Measurements from ENCODE around the gene OOSP3.
"Not testable (repeated sequence)": the region's sequence is repeated elsewhere in the genome, so short reads cannot be mapped to it uniquely, and the experiment has no call there.

The OOSP3 gene

GRCh38 chr11:59877325-59877724 lies 1.3 kb upstream of the OOSP3 start:
- DNase-seq (ENCODE audit: low spot score), result no peak

DNA sequence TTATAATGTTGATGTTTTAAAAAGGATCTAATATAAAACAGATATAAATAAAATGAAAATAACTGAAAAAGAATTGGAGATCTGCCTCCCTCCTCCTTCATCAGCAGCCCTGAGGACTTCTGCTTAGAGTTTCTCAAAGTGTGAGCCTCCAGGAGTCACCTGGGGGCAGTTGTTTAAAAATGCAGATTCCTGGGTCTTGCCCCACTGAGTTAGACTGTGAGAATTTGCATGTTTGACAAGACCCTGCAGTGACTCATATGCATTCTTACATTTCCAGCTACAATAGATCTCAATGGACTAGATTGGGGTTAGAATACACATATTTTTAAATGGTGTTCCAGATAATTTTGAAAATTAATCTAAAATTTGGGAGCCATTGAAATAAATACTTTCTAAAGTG lies 798 bp upstream of the OOSP3 start:
- DNase-seq (ENCODE audit: low spot score), result no peak

GRCh38 chr11:59879567-59879966 lies 985 bp downstream of the OOSP3 start:
- DNase-seq (ENCODE audit: low spot score), result no peak

GRCh38 chr11:59883597-59883996 lies 5.0 kb downstream of the OOSP3 start:
- DNase-seq (ENCODE audit: low spot score), result no peak

- not testable (repeated sequence) for DNase-seq (ENCODE audit: low spot score)
Measured at GRCh38 chr11:59887156-59887555, 8.6 kb downstream of the OOSP3 start.

DNA sequence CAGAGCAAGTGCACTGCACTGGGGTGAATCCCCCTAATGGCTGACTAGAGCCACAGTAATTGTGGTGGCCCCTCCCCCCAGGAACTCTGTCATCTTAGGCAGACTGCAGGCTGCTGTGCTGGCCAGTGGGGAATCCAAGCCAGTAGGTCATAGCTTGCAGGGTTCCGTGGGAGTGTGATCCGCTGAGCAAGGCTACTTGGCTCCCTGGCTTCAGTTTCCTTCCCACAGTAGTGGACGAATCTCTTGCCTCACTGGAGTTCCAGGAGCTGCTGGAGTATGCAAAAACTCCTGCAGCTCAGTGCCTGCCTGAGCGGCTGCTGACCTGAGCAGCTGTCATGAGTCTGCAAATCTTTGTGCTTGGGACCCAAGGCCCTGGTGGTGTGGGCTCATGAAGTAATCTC lies 13.2 kb downstream of the OOSP3 start:
- peak; percentile 75 for DNase-seq (ENCODE audit: low spot score)

DNA sequence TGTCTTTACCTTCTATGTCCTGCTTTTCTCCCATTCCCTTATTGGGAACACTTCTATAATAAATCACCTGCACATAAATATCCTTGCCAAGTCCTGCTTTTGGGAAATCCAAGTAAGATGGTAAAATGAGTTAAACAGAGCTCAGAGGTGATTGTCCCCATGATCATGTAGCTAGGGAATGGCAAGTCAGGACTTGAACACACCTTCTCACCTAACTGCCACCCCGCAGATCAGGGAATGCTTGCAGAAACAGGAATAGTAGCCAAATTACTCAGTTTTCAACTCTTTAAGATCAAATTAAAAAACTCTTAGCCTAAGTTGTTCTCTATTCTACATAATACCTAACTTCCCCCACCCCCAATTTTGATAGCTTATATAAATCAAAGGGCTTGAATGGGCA lies 16.0 kb downstream of the OOSP3 start:
- no peak for DNase-seq (ENCODE audit: low spot score)

DNA sequence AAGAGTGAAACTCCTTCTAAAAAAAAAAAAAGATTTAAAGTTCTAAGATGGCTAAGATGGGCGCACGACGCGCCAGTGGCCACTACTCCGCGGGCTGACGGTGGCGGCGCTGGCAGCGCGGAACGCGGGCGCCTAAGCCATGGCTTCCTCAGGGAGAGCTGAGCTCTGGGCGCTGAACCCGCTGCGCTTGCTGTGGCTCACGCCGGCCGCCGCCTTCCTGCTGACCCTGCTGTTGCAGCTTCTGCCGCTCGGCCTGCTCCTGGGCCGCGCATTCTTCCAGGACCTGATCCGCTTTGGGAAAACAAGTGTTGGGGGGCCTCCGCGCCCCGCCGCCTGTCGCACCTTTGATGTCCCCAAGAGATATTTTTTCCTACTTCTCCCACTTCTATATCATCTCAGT lies 19.5 kb downstream of the OOSP3 start:
- DNase-seq (ENCODE audit: low spot score), result no peak

- DNase-seq (ENCODE audit: low spot score), result no peak
Measured at GRCh38 chr11:59898650-59899049, 20.1 kb downstream of the OOSP3 start.

DNA sequence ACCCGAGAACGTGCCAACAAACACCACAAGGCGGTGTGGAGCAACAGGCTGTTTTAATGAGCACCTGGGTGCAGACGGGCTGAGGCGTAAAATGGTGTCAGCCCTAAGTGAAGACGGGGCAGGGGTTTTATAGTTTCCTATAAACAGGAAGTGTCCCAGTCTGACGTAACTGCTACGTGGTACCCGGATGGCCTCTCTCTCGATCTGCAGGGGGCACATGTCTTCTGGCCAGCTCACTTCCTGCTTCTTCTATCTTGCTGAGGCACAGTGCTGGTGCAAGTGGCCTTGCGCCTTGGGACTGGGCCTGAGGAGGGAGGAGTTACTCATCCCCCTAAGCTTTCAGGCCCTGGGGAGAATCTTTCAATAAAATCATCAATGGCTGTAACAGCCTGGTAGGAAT lies 20.9 kb downstream of the OOSP3 start:
- peak; percentile 26 for DNase-seq (ENCODE audit: low spot score)

- no peak for DNase-seq (ENCODE audit: low spot score)
Measured at GRCh38 chr11:59900366-59901126, 22.0 kb downstream of the OOSP3 start.

DNA sequence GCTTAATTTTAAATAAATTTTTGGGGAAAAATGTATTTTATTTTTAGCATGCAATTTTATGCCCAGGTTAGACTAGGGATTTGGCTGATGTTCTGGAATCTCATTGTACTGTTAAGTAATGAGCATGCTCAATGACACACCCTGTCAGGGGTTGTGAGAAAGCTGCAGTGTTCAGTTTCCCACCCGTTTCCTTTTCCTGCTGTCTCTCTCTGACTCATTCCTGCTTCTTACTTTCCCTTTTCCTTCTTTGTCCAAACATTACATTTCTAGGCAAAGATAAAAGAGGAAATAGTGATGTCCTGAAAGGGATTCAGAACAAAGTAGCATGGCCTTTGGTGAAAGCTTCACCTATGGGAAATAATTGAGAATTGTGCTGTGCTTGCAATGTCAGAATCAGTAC lies 22.7 kb downstream of the OOSP3 start:
- DNase-seq (ENCODE audit: low spot score), result peak; percentile 82

DNA sequence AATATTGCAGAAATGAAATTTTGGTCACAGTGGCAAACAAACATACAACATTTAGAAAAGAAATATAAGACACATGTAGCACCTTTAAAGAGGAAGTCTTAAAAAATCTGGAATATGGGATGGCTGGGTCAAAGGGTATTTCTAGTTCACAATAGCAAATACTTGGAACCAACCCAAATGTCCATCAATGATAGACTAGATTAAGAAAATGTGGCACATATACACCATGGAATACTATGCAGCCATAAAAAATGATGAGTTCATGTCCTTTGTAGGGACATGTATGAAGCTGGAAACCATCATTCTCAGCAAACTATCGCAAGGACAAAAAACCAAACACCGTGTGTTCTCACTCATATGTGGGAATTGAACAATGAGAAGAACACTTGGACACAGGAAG lies 25.0 kb downstream of the OOSP3 start:
- not testable (repeated sequence) for DNase-seq (ENCODE audit: low spot score)

GRCh38 chr11:59918480-59918879 lies 39.9 kb downstream of the OOSP3 start:
- DNase-seq (ENCODE audit: low spot score), result peak; percentile 9

DNA sequence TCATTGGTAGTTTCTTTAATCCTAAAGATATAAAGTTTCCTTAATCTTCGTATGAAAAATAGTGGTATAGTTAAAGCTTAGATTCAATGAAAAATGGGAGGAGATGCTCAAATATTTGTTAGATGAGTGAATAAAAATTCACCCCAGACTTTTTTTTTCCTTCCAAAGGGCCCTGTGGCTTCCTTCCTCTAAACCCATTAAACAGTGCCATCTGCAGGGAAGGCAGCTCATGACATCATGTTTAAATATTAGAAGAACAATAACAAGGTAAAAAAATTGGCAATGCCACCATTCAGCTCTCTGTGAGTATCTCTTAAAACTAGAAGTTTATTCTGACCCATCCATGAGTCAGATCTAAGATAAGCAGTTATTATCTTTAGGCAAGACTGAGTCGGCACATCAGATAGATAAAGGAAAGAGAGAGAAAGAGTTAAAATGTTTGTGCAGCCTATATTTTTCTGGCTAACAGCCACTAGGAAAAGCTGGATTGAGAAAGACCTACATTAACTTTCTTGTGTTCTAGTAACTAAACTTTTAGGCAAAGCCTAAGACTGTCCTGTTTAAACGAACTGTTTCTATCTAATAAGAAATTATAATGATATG lies 40.5 kb downstream of the OOSP3 start:
- DNase-seq (ENCODE audit: low spot score), result peak; percentile 71

DNA sequence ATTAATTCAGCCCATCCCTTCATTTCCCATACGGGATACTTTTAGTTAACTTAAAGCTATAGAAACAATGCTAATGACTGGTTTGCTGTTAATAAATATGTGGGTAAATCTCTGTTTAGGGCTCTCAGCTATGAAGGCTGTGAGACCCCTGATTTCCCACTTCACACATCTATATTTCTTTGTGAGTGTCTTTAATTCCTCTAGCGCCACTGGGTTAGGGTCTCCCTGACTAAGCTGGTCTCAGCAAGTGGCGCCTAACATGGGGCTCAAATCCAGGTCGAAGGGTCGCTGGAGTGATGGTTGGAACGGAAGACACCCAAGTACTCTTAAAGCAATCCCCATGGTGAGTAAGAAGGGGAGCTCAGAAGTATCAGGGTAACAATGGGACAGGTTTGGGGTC lies 45.2 kb downstream of the OOSP3 start:
- no peak for DNase-seq (ENCODE audit: low spot score)

GRCh38 chr11:59931688-59932087 lies 53.1 kb downstream of the OOSP3 start:
- DNase-seq (ENCODE audit: low spot score), result no peak

- DNase-seq (ENCODE audit: low spot score), result no peak
Measured at GRCh38 chr11:59938132-59938531, 59.5 kb downstream of the OOSP3 start, which contains the start of gene OOSP1. Gene OOSP1 (plus strand): TSS chr11:59938432. CDS start chr11:59938455, 23 bp downstream.

GRCh38 chr11:59938718-59939117 lies 60.1 kb downstream of the OOSP3 start:
- DNase-seq (ENCODE audit: low spot score), result no peak

GRCh38 chr11:59939482-59939881 lies 60.9 kb downstream of the OOSP3 start:
- no peak for DNase-seq (ENCODE audit: low spot score)

DNA sequence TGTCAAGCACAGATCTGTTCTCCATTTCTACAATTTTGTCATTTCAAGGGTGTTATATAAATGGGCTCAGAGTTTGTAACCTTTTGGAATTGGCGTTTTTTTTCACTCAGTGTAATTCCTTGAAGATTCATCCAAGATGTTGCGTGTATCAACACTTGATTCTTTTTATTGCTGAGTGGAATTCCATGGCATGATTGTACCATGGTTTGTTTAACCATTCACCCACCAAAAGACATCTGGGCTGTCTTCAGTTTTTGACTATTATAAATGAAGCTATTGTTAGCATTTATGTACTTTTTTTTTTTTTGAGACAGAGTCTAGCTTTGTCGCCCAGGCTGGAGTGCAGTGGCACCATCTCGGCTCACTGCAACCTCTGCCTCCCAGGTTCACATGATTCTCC lies 62.5 kb downstream of the OOSP3 start:
- DNase-seq (ENCODE audit: low spot score), result no peak

- no peak for DNase-seq (ENCODE audit: low spot score)
Measured at GRCh38 chr11:59943997-59944714, 65.6 kb downstream of the OOSP3 start.

GRCh38 chr11:59944720-59945119 lies 66.1 kb downstream of the OOSP3 start:
- DNase-seq (ENCODE audit: low spot score), result no peak
